Smooth muscle cell (in vitro differentiated cells): ENCODE measurements around the gene GLIPR2. TPM values are rescaled to one million over a fixed set of nuclear protein-coding genes. Genes with fewer than 3 reads are reported as not detected.

Source experiments
- polyA plus RNA-seq: library from polyadenylated mRNA; unstranded; fragments of >200 nt; fragmentation: Nextera tagmentation; extraction: Ambion mirVana; gene quantifications from 2 replicates; pipeline ENCODE4 v1.2.1, GENCODE V29; 2016
- total RNA-seq: library from RNA; depleted of rRNA; stranded (reverse); fragments of >200 nt; gene quantifications from 2 replicates; pipeline ENCODE4 v1.2.3, GENCODE V29; 2014

GLIPR2 gene
- total and polyA plus RNA-seq, 2 experiments from 2014 or later = 30.7 to 121 TPM

Other genes starting within 250 kb of the GLIPR2 start
- gene HRCT1, start 230.5 kb upstream of the GLIPR2 start, total RNA-seq = 1.1 TPM in 1 of 2 replicates, not detected in the other
- gene HRCT1, start 230.5 kb upstream of the GLIPR2 start, polyA plus RNA-seq = 0.45 TPM in 1 of 2 replicates, not detected in the other
- not detected in 2 replicates for gene SPAAR, start 227.2 kb upstream of the GLIPR2 start, total RNA-seq
- 0.26 TPM in 2 replicates for gene SPAAR, start 227.2 kb upstream of the GLIPR2 start, polyA plus RNA-seq
- 0.13 TPM in 1 of 2 replicates, not detected in the other for gene OR2S2, start 178.6 kb upstream of the GLIPR2 start, total RNA-seq
- 0.21 TPM in 1 of 2 replicates, not detected in the other for gene OR2S2, start 178.6 kb upstream of the GLIPR2 start, polyA plus RNA-seq
- gene RECK, start 99.8 kb upstream of the GLIPR2 start, total RNA-seq = 42.9 and 46.5 TPM in 2 replicates
- 36.5 and 50.0 TPM in 2 replicates for gene RECK, start 99.8 kb upstream of the GLIPR2 start, polyA plus RNA-seq
- 0.31 TPM in 1 of 2 replicates, not detected in the other for gene CCIN, start 32.7 kb downstream of the GLIPR2 start, total RNA-seq
- 0.14 and 1.3 TPM in 2 replicates for gene CCIN, start 32.7 kb downstream of the GLIPR2 start, polyA plus RNA-seq
- gene CLTA, start 54.2 kb downstream of the GLIPR2 start, total RNA-seq = 226 and 246 TPM in 2 replicates
- 206 and 239 TPM in 2 replicates for gene CLTA, start 54.2 kb downstream of the GLIPR2 start, polyA plus RNA-seq
- 20.8 and 28.0 TPM in 2 replicates for gene GNE, start 121.7 kb downstream of the GLIPR2 start, total RNA-seq
- 7.0 and 7.8 TPM in 2 replicates for gene GNE, start 121.7 kb downstream of the GLIPR2 start, polyA plus RNA-seq